ENCODE data around the gene ASGR1.
A peak's percentile ranks its signal among the peaks of the same experiment; 100 is the strongest.

ASGR1 gene

GRCh38 chr17:7221278-7222092 lies 42.3 kb upstream of the ASGR1 start:
- no peaks in the 10 kb centered on the region for H3K9me3 ChIP-seq (ENCODE audit: control insufficient read depth, low read length)
- H3K27ac ChIP-seq (ENCODE audit: low read depth, low read length, severe bottlenecking), result no peak overlapping the region
- H3K4me3 ChIP-seq (ENCODE audit: extremely low read depth, insufficient read depth, low read length, poor library complexity, severe bottlenecking), result peak overlapping the region; percentile 87
- H3K36me3 ChIP-seq (ENCODE audit: control insufficient read depth, insufficient read depth, low read length), result peaks cover 54% of the 10 kb centered on the region
- 96 to 98% methylated on average over 6 to 8 of the region's 10 CpGs for WGBS, 2 experiments (ENCODE audit: insufficient coverage in 2 of 2)
- H3K4me1 ChIP-seq (ENCODE audit: control insufficient read depth, insufficient read depth, low read length, poor library complexity, severe bottlenecking), result peaks cover 40% of the 10 kb centered on the region

GRCh38 chr17:7220593-7221277 lies 41.6 kb upstream of the ASGR1 start:
- H3K36me3 ChIP-seq (ENCODE audit: control insufficient read depth, insufficient read depth, low read length), result peaks cover 47% of the 10 kb centered on the region
- no peaks in the 10 kb centered on the region for H3K9me3 ChIP-seq (ENCODE audit: control insufficient read depth, low read length)
- peak overlapping the region; percentile 87 for H3K4me3 ChIP-seq (ENCODE audit: extremely low read depth, insufficient read depth, low read length, poor library complexity, severe bottlenecking)
- peak overlapping the region; percentile 91 for H3K27ac ChIP-seq (ENCODE audit: low read depth, low read length, severe bottlenecking)
- H3K4me1 ChIP-seq (ENCODE audit: control insufficient read depth, insufficient read depth, low read length, poor library complexity, severe bottlenecking), result peaks cover 47% of the 10 kb centered on the region
- WGBS, 2 experiments (ENCODE audit: insufficient coverage in 2 of 2), result 49 to 76% methylated on average over 8 to 10 of the region's 11 CpGs

- peaks cover 40% of the 10 kb centered on the region for H3K36me3 ChIP-seq (ENCODE audit: control insufficient read depth, insufficient read depth, low read length)
- peak within 1 kb of the TSS; percentile 87 for H3K4me3 ChIP-seq (ENCODE audit: extremely low read depth, insufficient read depth, low read length, poor library complexity, severe bottlenecking)
- 0 to 1% methylated on average over 51 to 59 of the region's 63 CpGs for WGBS, 2 experiments (ENCODE audit: insufficient coverage in 2 of 2)
- peak within 1 kb of the TSS; percentile 91 for H3K27ac ChIP-seq (ENCODE audit: low read depth, low read length, severe bottlenecking)
- H3K4me1 ChIP-seq (ENCODE audit: control insufficient read depth, insufficient read depth, low read length, poor library complexity, severe bottlenecking), result peaks cover 47% of the 10 kb centered on the region
- H3K9me3 ChIP-seq (ENCODE audit: control insufficient read depth, low read length), result no peaks in the 10 kb centered on the region
These were observed 40.8 kb upstream of the ASGR1 start, which contains the start of the genes ACADVL and DLG4 for GRCh38 chr17:7219812-7220592. ACADVL (plus strand) TSS chr17:7219938; CDS start chr17:7219985, 47 bp downstream. DLG4 (minus strand) TSS chr17:7219836.

- Histone ChIP-seq H3K4me3 (ENCODE audit: extremely low read depth, insufficient read depth, low read length, poor library complexity, severe bottlenecking) (peak overlapping the region; percentile 87), H3K4me1 (ENCODE audit: control insufficient read depth, insufficient read depth, low read length, poor library complexity, severe bottlenecking) (peaks cover 42% of the 10 kb centered on the region), H3K9me3 (ENCODE audit: control insufficient read depth, low read length) (no peaks in the 10 kb centered on the region), H3K27ac (ENCODE audit: low read depth, low read length, severe bottlenecking) (peak overlapping the region; percentile 91), H3K36me3 (ENCODE audit: control insufficient read depth, insufficient read depth, low read length) (peaks cover 33% of the 10 kb centered on the region)
- WGBS, 2 experiments (ENCODE audit: insufficient coverage in 2 of 2), result 30 to 32% methylated on average over 4 to 11 of the region's 12 CpGs
These were observed 40.1 kb upstream of the ASGR1 start for GRCh38 chr17:7219229-7219811.

DNA sequence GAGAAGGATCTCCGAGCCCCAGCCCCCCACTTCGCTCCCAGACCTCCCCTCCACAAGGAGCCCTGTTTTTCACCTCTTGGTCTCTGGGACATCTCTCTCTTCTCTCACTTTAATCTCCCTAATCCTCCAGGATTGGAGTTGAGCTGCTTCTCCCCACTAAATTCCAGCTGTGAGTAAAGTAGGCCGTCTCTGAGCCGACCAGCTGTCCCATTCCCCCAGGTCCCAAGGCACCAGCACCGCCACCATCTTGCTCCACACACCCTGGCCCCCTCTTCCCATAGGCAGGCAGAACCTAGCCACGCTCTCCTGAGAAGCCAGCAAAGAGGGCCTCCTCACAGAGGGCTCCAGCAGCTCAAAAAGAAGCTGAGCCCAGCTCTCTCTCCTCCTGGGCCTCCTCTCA lies 39.6 kb upstream of the ASGR1 start:
- Histone ChIP-seq H3K4me1 (ENCODE audit: control insufficient read depth, insufficient read depth, low read length, poor library complexity, severe bottlenecking) (peaks cover 41% of the 10 kb centered on the region), H3K27ac (ENCODE audit: low read depth, low read length, severe bottlenecking) (peak overlapping the region; percentile 10), H3K9me3 (ENCODE audit: control insufficient read depth, low read length) (no peaks in the 10 kb centered on the region), H3K4me3 (ENCODE audit: extremely low read depth, insufficient read depth, low read length, poor library complexity, severe bottlenecking) (no peak overlapping the region), H3K36me3 (ENCODE audit: control insufficient read depth, insufficient read depth, low read length) (peaks cover 28% of the 10 kb centered on the region)
- WGBS, 2 experiments (ENCODE audit: insufficient coverage in 2 of 2), result 68 to 83% methylated on average over 4 of the region's 6 CpGs

GRCh38 chr17:7218166-7218565 lies 39.0 kb upstream of the ASGR1 start:
- Histone ChIP-seq H3K4me1 (ENCODE audit: control insufficient read depth, insufficient read depth, low read length, poor library complexity, severe bottlenecking) (peaks cover 41% of the 10 kb centered on the region), H3K27ac (ENCODE audit: low read depth, low read length, severe bottlenecking) (peak overlapping the region; percentile 20)
- whole genome bisulfite sequencing, 2 experiments (ENCODE audit: insufficient coverage in 2 of 2), result 78 to 96% methylated on average over 3 to 4 of the region's 6 CpGs

DNA sequence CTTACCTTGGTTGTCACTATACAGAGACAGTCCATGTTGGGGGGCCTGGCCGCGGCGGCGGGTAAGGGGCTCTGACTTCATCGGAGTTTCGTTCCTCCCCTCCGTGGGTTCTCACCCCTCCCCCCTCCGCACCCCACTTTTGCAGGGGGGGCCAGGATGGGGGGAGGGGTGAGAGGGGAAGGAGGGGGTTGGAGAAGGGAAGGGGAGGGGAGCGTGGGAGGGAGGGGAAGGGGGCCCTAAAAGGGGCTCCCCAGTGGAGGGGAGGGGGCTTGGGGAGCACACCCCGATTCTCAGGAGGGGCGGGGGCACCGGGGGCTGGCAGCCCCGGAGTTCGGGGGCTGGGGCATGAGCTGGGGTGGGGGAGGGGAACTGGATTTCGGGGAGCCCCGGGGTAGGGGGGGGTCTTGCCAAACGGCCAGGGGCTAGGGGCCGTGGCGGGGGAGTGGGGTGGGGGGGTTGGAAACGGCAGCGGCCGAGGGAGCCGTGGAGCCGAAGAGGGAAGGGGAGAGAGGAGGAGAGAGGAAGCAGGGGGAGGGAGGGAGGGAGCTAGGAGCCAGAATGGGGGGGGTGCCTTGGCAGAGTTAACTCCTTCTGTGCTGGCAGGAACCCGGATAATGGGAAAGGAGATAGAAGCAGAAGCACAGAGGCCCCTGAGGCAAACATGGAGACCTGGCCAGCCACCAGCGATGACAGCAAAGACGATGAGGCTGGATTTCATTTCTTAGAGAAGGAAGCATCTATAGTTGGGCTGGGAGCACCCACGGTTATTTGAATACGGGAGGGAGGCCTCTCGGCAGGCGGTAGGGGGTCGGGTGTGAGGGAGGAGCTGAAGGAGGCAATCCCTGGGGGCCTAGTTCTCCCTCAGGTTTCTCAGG lies 38.2 kb upstream of the ASGR1 start:
- peak overlapping the region; percentile 66 for H3K4me3 ChIP-seq (ENCODE audit: extremely low read depth, insufficient read depth, low read length, poor library complexity, severe bottlenecking)
- H3K36me3 ChIP-seq (ENCODE audit: control insufficient read depth, insufficient read depth, low read length), result peaks cover 14% of the 10 kb centered on the region
- peak overlapping the region; percentile 39 for H3K27ac ChIP-seq (ENCODE audit: low read depth, low read length, severe bottlenecking)
- H3K9me3 ChIP-seq (ENCODE audit: control insufficient read depth, low read length), result no peaks in the 10 kb centered on the region
- WGBS, 2 experiments (ENCODE audit: insufficient coverage in 2 of 2), result 3 to 15% methylated on average over 4 to 9 of the region's 32 CpGs
- peaks cover 42% of the 10 kb centered on the region for H3K4me1 ChIP-seq (ENCODE audit: control insufficient read depth, insufficient read depth, low read length, poor library complexity, severe bottlenecking)

More at GRCh38 chr17:7218166-7218565, 39.0 kb upstream of the ASGR1 start:
- H3K36me3 ChIP-seq (ENCODE audit: control insufficient read depth, insufficient read depth, low read length), result peaks cover 22% of the 10 kb centered on the region
- H3K4me3 ChIP-seq (ENCODE audit: extremely low read depth, insufficient read depth, low read length, poor library complexity, severe bottlenecking), result peak overlapping the region; percentile 66
- H3K9me3 ChIP-seq (ENCODE audit: control insufficient read depth, low read length), result no peaks in the 10 kb centered on the region

DNA sequence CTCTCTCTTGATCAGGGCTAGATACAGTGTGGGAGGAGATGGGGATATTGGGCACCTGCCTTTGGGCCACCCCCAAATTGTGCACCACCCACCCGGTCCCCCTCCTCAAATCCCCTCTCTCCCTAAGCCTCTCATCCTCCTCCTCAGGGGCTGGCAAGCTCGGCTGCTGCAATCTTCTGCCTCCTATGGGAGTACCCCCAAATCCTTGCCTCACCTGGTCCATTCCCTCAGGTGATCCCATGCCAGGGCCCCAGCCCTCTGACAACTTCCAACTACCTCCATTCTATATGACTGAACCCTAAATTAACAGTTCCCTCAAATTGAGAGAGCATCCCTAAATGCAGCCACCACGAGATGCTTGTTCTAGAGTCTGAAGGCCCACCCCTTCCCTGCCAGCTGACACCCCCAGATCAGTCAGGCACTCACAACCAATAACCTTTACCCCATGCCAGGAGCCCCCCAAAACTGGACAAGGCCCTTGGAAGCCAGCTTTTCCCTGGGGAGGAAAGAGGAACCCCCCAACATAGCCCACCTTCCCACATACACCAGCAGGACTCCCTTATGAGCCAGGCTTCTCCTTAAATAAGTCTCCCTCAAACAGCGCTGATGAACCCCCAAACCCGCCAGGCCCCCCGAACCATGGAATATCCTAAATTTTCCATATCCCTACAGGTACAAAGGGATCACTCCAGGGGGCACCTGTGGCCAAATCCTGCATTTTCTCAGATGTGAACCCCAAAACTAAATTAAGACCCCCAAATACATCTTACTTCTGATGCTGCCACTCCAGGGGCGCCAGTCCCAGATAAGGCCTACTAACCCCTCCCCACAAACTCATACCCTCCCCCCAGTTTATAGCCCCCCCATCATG lies 37.3 kb upstream of the ASGR1 start:
- Histone ChIP-seq H3K9me3 (ENCODE audit: control insufficient read depth, low read length) (no peaks in the 10 kb centered on the region), H3K27ac (ENCODE audit: low read depth, low read length, severe bottlenecking) (peak overlapping the region; percentile 39), H3K4me1 (ENCODE audit: control insufficient read depth, insufficient read depth, low read length, poor library complexity, severe bottlenecking) (peaks cover 47% of the 10 kb centered on the region), H3K4me3 (ENCODE audit: extremely low read depth, insufficient read depth, low read length, poor library complexity, severe bottlenecking) (peak overlapping the region; percentile 66), H3K36me3 (ENCODE audit: control insufficient read depth, insufficient read depth, low read length) (peaks cover 5% of the 10 kb centered on the region)
- 19 to 24% methylated on average over 5 of the region's 7 CpGs for WGBS, 2 experiments (ENCODE audit: insufficient coverage in 2 of 2)

- H3K4me1 ChIP-seq (ENCODE audit: control insufficient read depth, insufficient read depth, low read length, poor library complexity, severe bottlenecking), result peaks cover 44% of the 10 kb centered on the region
- H3K4me3 ChIP-seq (ENCODE audit: extremely low read depth, insufficient read depth, low read length, poor library complexity, severe bottlenecking), result peak overlapping the region; percentile 66
- H3K9me3 ChIP-seq (ENCODE audit: control insufficient read depth, low read length), result no peaks in the 10 kb centered on the region
- peak overlapping the region; percentile 96 for H3K27ac ChIP-seq (ENCODE audit: low read depth, low read length, severe bottlenecking)
- H3K36me3 ChIP-seq (ENCODE audit: control insufficient read depth, insufficient read depth, low read length), result no peaks in the 10 kb centered on the region
- WGBS, 2 experiments (ENCODE audit: insufficient coverage in 2 of 2), result 7% methylated on average over 3 to 4 of the region's 10 CpGs
These were observed 36.5 kb upstream of the ASGR1 start for GRCh38 chr17:7215652-7216180.
